Adrenal gland (tissue), 12 donors: Measurements from ENCODE around the gene TGOLN2. TPM values are rescaled to one million over a fixed set of nuclear protein-coding genes. Genes with fewer than 3 reads are reported as not detected.
A peak's percentile ranks its signal among the peaks of the same experiment; 100 is the strongest.

ENCODE experiments used
- DNase-seq, 7 donors: peaks; one replicate each; pipeline ENCODE4 v3.0.0-alpha.2; 2019 to 2020
- H3K27ac ChIP-seq, 5 donors: fragments of 200-600 bp; sonication (generic) in 4 of 5; 1 replicate in 3 of 5; 2 replicates in 2 of 5; pipeline versions ENCODE4 v1.5.1 to v1.8.0; 2016 to 2020; ENCODE audit warnings: mild to moderate bottlenecking in 1 of 5
- H3K27me3 ChIP-seq: fragments of 200-600 bp; 2 replicates; pipeline ENCODE4 v1.8.0; 2021
- H3K36me3 ChIP-seq, 2 donors: fragments of 200-600 bp; replicated peaks in 1 of 2; 1 replicate in 1 of 2; 2 replicates in 1 of 2; pipeline versions ENCODE4 v1.5.1 to v1.8.0; 2018 to 2022
- H3K4me1 ChIP-seq, 2 donors: fragments of 200-600 bp; replicated peaks in 1 of 2; 1 replicate in 1 of 2; 2 replicates in 1 of 2; pipeline versions ENCODE4 v1.5.1 to v1.8.0; 2018 to 2021
- H3K4me3 ChIP-seq, 4 donors: fragments of 200-600 bp; sonication (generic) in 3 of 4; one replicate each; pipeline ENCODE4 v1.5.1; 2016 to 2018
- H3K9me3 ChIP-seq, 3 donors: fragments of 200-600 bp; sonication (generic) in 1 of 3; replicated peaks in 1 of 3; 1 replicate in 2 of 3; 2 replicates in 1 of 3; pipeline versions ENCODE4 v1.5.1 to v1.8.0; 2016 to 2021
- CTCF ChIP-seq, 6 experiments: fragments of 450-650 bp in 4 of 6; fragments of 200-600 bp in 2 of 6; sonication (generic) in 1 of 6; IDR thresholded peaks; 1 replicate in 5 of 6; 2 replicates in 1 of 6; pipeline versions ENCODE4 v1.5.1 to v1.8.0; 2016 to 2021; ENCODE audit warnings: antibody characterized with exemption in 6 of 6, mild to moderate bottlenecking in 2 of 6, moderate library complexity in 1 of 6
- POLR2A ChIP-seq, 2 donors: fragments of 450-650 bp; IDR thresholded peaks; one replicate each; pipeline ENCODE4 v1.6.1; 2017; ENCODE audit warnings: antibody characterized with exemption in 2 of 2, mild to moderate bottlenecking in 2 of 2, moderate library complexity in 1 of 2
- WGBS, 4 donors: extraction: QIAGEN DNeasy Blood & Tissue Kit in 2 of 4; methylation state at CpG; one replicate each; pipeline versions ENCODE4 v1.1.5 to v1.1.7; 2013 to 2017; 5-methylcytosine and 5-hydroxymethylcytosine counted together
- intact Hi-C, 2 donors: fragments of 100-400 bp; cut with DNase I; formaldehyde crosslinking; loops; one replicate each; pipeline versions ENCODE4 v1.14.1 to v1.15.0; 2022 to 2023
- polyA plus RNA-seq, 3 donors: library from polyadenylated mRNA; stranded (reverse); fragments of 200-250 nt in 2 of 3; fragments of 350-450 nt in 1 of 3; fragmentation: Illumina TruSeq in 1 of 3; extraction: RNeasy Lipid Tissue Mini Kit (QIAGEN cat#74804) in 1 of 3; gene quantifications; one replicate each; pipeline ENCODE4 v1.2.3, GENCODE V29; 2013 to 2014
- total RNA-seq, 9 donors: library from RNA; depleted of rRNA in 4 of 9; stranded (reverse); fragments of >200 nt in 4 of 9; fragments of 120-200 nt in 1 of 9; fragmentation: NEBNext Ultra II Directional in 1 of 9; extraction: Animal tissue kit (Norgen Biotek cat#: 25700) in 1 of 9; gene quantifications; one replicate each; pipeline versions ENCODE4 v1.1.0 to v1.2.4, GENCODE V29; 2013 to 2023
- donor health status: healthy with polysubstance abuse.
- donor health status: Bipolar disorder and iron deficiency.
- donor health status: DM: yes; HTN: yes; CAD: no.
- donor health status: DM: no; HTN: no; CAD: no.
- donor health status: DM: no; HTN: no; CAD: no.
- donor health status: DM: yes; HTN: yes; CAD: no.

The TGOLN2 gene
- total and polyA plus RNA-seq, 12 donors, result 14.8 to 186 (median 140) TPM

DNA sequence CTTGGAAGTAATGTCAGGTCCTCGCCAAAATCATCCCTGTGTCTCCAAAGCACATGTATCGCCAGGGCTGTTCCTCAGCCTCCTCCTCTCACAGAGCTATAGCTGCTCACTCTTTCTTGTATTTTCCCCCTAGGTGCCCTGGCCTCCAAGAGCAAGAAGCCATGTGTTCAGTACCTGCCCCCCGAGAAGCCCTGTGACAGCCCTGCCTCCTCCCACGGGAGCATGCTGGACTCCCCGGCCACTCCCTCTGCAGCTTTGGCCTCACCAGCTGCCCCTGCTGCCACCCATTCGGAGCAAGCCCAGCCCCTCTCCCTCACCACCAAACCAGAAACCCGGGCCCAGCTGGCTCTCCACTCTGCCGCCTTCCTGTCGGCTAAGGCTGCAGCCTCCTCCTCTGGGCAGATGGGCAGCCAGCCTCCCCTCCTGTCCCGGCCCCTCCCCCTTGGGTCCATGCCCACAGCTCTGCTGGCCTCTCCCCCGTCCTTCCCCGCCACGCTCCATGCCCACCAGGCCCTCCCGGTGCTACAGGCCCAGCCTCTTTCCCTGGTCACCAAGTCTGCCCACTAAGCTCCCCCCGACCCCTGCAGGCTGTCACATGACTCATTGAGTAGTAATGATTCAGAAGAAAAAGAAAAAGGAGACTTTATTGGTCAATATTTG is 18.8 kb downstream of the TGOLN2 start:
- no peaks in the 10 kb centered on the region for H3K9me3 ChIP-seq
- H3K27me3 ChIP-seq, result no peaks in the 10 kb centered on the region
- H3K4me3 ChIP-seq, result no peak overlapping the region
- TF ChIP-seq CTCF (IDR thresholded peaks at IDR 0.05), result no peak
- TF ChIP-seq POLR2A (IDR thresholded peaks at IDR 0.05), result no peak
- H3K27ac ChIP-seq, result peak overlapping the region in 2 of 5 donors; percentile 4 to 52
- H3K36me3 ChIP-seq, result peaks cover 0 to 11% of the 10 kb centered on the region in 2 donors
- peaks cover 5 to 31% of the 10 kb centered on the region in 2 donors for H3K4me1 ChIP-seq
- intact Hi-C loops, result no loop called here
- whole genome bisulfite sequencing, 4 donors, result 23 to 30% (median 24%) methylated on average over 11 to 15 of the region's 15 CpGs
- peak; percentile 65 to 86 (median 76) for DNase-seq

DNA sequence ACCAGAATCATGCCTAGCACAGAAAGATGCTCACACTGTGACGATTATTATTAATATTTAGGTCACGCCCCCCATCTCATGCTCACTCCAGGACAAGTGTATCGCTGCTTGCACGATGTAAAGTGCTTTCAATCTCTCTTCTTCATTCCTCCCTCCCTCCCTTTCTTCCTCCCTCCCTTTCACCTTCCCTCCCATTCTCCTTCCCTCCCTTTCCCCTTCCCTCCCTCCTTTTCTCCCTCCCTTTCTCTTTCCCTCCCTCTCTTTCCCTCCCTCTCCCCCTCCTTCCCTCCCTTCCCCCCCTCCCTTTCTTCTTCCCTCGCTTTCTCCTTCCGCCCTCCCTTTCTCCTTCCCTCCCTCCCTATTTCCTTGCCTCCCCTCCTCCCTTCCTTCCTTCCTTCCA is 19.6 kb downstream of the TGOLN2 start:
- TF ChIP-seq POLR2A (IDR thresholded peaks at IDR 0.05) (no peak), CTCF (IDR thresholded peaks at IDR 0.05) (no peak)
- Histone ChIP-seq H3K27me3 (no peaks in the 10 kb centered on the region), H3K4me3 (no peak overlapping the region), H3K27ac (no peak overlapping the region), H3K36me3 (peaks cover 0 to 10% of the 10 kb centered on the region in 2 donors), H3K4me1 (peaks cover 5 to 23% of the 10 kb centered on the region in 2 donors), H3K9me3 (no peaks in the 10 kb centered on the region)
- intact Hi-C loops, result no loop called here
- no peak for DNase-seq
- WGBS, 4 donors, result 82 to 87% (median 84%) methylated on average over 4 to 6 of the region's 6 CpGs

DNA sequence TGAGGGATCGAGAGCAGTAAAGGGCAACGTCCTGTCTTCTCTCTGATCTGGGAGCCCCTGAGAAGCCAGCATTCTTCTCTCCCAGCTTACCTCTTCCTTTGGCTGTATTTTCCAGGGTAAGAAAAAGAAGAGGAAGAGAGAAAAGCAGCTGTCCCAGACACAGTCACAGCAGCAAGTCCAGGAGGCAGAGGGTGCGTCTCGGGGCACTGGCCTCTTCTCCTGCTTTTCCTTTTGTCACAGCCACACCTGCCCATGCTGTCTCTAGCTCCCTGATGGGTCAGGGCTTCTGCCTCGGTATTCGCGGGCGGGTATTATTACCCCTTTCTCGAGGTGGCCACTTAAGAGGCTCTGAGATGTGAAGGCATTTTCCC is 20.3 kb downstream of the TGOLN2 start:
- TF ChIP-seq POLR2A (IDR thresholded peaks at IDR 0.05) (no peak), CTCF (IDR thresholded peaks at IDR 0.05) (no peak)

DNA sequence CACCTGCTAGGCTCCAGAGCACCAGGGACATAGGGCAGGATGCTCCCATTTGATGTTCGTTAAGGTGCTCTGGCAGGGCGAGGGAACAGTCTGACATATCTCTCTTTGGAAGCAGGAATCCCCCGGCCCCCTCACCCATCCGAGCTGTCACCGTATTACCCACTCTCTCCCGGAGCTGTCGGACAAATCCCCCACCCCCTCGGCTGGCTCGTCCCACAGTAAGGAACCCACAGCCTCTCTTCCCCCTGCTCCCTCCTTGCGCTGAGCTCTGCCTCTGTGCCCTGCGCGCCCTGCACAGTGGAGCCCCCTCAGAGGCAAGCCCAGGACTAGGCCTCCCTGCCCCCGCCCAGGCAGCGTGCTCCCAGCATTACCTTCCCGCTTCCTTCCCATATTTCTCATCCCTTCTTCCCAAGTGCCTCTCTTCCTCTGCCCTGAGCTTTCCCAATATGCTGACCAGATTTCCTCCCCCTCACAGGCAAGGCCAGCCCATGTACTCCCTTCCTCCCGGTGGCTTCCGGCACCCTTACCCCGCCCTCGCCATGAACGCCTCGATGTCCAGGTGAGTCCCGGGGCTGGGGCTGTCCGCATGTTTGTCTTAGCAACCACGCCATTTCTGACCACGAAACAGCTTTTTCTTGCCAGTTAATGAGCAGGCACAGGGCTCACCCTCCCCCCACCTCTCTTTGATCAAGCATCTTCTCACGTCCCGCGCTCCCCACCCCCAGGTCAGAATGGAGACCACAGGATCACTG is 23.8 kb downstream of the TGOLN2 start:
- WGBS, 4 donors, result 78 to 87% (median 84%) methylated on average over 21 to 28 of the region's 28 CpGs
- Histone ChIP-seq H3K4me1 (peaks cover 3 to 5% of the 10 kb centered on the region in 2 donors), H3K4me3 (no peak overlapping the region), H3K27me3 (no peaks in the 10 kb centered on the region), H3K9me3 (no peaks in the 10 kb centered on the region), H3K27ac (no peak overlapping the region), H3K36me3 (peaks cover 0 to 7% of the 10 kb centered on the region in 2 donors)
- DNase-seq, result no peak
- TF ChIP-seq POLR2A (IDR thresholded peaks at IDR 0.05) (no peak), CTCF (IDR thresholded peaks at IDR 0.05) (no peak)
- intact Hi-C loops, result loop anchor here (5.0 kb wide), 1 partner anchor 237 kb away; no protein-coding TSS in a partner anchor

More for the DNA sequence above, 20.3 kb downstream of the TGOLN2 start:
- H3K36me3 ChIP-seq, result peaks cover 0 to 7% of the 10 kb centered on the region in 2 donors
- no peaks in the 10 kb centered on the region for H3K9me3 ChIP-seq
- no peaks in the 10 kb centered on the region for H3K27me3 ChIP-seq
- DNase-seq, result no peak
- 78 to 82% (median 81%) methylated on average over 3 to 9 of the region's 9 CpGs for WGBS, 4 donors
- peaks cover 5 to 16% of the 10 kb centered on the region in 2 donors for H3K4me1 ChIP-seq
- intact Hi-C loops, result no loop called here
- H3K4me3 ChIP-seq, result no peak overlapping the region
- H3K27ac ChIP-seq, result peak overlapping the region in 2 of 5 donors; percentile 10 to 57
